Ovary (tissue), 9 donors: ENCODE results near the gene CCDC152. TPM values are rescaled to one million over a fixed set of nuclear protein-coding genes. Genes with fewer than 3 reads are reported as not detected.

Experiments used
- DNase-seq, 5 donors: peaks; one replicate each; pipeline ENCODE4 v3.0.0-alpha.2; 2019 to 2020
- H3K27ac ChIP-seq, 2 donors: fragments of 200-600 bp; one replicate each; pipeline versions ENCODE4 v1.5.1 to v1.8.0; 2019 to 2022
- H3K27me3 ChIP-seq: fragments of 200-600 bp; one replicate; pipeline ENCODE4 v1.8.0; 2022
- H3K36me3 ChIP-seq: fragments of 200-600 bp; sonication (generic); one replicate; pipeline ENCODE4 v1.5.1; 2019
- H3K4me1 ChIP-seq: one replicate; pipeline ENCODE4 v1.8.1; 2013; ENCODE audit warnings: mild to moderate bottlenecking, moderate library complexity; ENCODE audit not compliant: insufficient read depth
- H3K4me3 ChIP-seq: fragments of 200-600 bp; sonication (generic); one replicate; pipeline ENCODE4 v1.5.1; 2017
- H3K9me3 ChIP-seq, 2 donors: fragments of 200-600 bp in 1 of 2; sonication (generic) in 1 of 2; one replicate each; pipeline versions ENCODE4 v1.5.1 to v1.8.1; 2013 to 2019; ENCODE audit warnings: mild to moderate bottlenecking in 1 of 2, moderate library complexity in 1 of 2
- CTCF ChIP-seq, 3 donors: fragments of 450-650 bp in 2 of 3; fragments of 200-600 bp in 1 of 3; IDR thresholded peaks; one replicate each; pipeline versions ENCODE4 v1.5.1 to v1.8.0; 2016 to 2022; ENCODE audit warnings: antibody characterized with exemption in 3 of 3, mild to moderate bottlenecking in 1 of 3
- EP300 ChIP-seq: sonication (generic); formaldehyde crosslinking; IDR thresholded peaks from one replicate; pipeline ENCODE4 v1.6.1; 2017; ENCODE audit warnings: antibody characterized with exemption
- POLR2A ChIP-seq: fragments of 450-650 bp; IDR thresholded peaks from one replicate; pipeline ENCODE4 v1.6.1; 2017; ENCODE audit warnings: antibody characterized with exemption, mild to moderate bottlenecking, moderate library complexity
- WGBS, 3 donors: extraction: QIAGEN DNeasy Blood & Tissue Kit in 1 of 3; methylation state at CpG; one replicate each; pipeline versions ENCODE4 v1.1.5 to v1.1.7; 2013 to 2017; 5-methylcytosine and 5-hydroxymethylcytosine counted together
- intact Hi-C, 4 donors: fragments of 100-400 bp; cut with DNase I; formaldehyde crosslinking; loops; one replicate each; pipeline versions ENCODE4 v1.11.0 to v1.15.1; 2022 to 2023
- polyA plus RNA-seq, 2 donors: library from polyadenylated mRNA; stranded (reverse); fragments of 200-250 nt in 1 of 2; fragments of 350-450 nt in 1 of 2; fragmentation: Illumina TruSeq in 1 of 2; extraction: RNeasy Lipid Tissue Mini Kit (QIAGEN cat#74804) in 1 of 2; gene quantifications; one replicate each; pipeline ENCODE4 v1.2.3, GENCODE V29; 2013 to 2014
- total RNA-seq, 7 donors: library from RNA; depleted of rRNA in 2 of 7; stranded (reverse); fragments of >200 nt in 2 of 7; fragmentation: NEBNext Ultra II Directional in 3 of 7; extraction: Animal tissue kit (Norgen Biotek cat#: 25700) in 3 of 7; gene quantifications; one replicate each; pipeline versions ENCODE4 v1.1.0 to v1.2.4, GENCODE V29; 2016 to 2023
- donor health status: DM: no; HTN: no; CAD: no; lungs with moderate emphysema.
- donor health status: DM: no; HTN: no; CAD: no.
- donor health status: Bipolar disorder and iron deficiency.
- donor health status: DM: yes; HTN: yes; CAD: no.
- donor health status: DM: no; HTN: no; CAD: no.
- donor health status: DM: yes; HTN: yes; CAD: no.

Gene CCDC152
- total and polyA plus RNA-seq, 9 donors: 1.7 to 5.5 (median 3.7) TPM

GRCh38 chr5:42745856-42746255 is 10.8 kb upstream of the CCDC152 start:
- Histone ChIP-seq H3K9me3 (no peaks in the 10 kb centered on the region), H3K4me3 (no peak overlapping the region), H3K36me3 (no peaks in the 10 kb centered on the region), H3K4me1 (no peaks in the 10 kb centered on the region), H3K27ac (no peak overlapping the region), H3K27me3 (no peaks in the 10 kb centered on the region)
- intact Hi-C loops: no loop called here
- TF ChIP-seq POLR2A: no peak
- TF ChIP-seq EP300: no peak
- no peak for TF ChIP-seq CTCF (IDR thresholded peaks at IDR 0.05)
- DNase-seq: no peak
- 97 to 100% (median 98%) methylated on average over 3 of the region's 3 CpGs for WGBS, 3 donors

GRCh38 chr5:42749020-42749419 is 7.6 kb upstream of the CCDC152 start:
- TF ChIP-seq POLR2A (no peak), EP300 (no peak), CTCF (IDR thresholded peaks at IDR 0.05) (no peak)
- Histone ChIP-seq H3K27ac (no peak overlapping the region), H3K9me3 (no peaks in the 10 kb centered on the region), H3K4me1 (no peaks in the 10 kb centered on the region), H3K4me3 (no peak overlapping the region), H3K27me3 (no peaks in the 10 kb centered on the region), H3K36me3 (no peaks in the 10 kb centered on the region)
- intact Hi-C loops: no loop called here
- no peak for DNase-seq

GRCh38 chr5:42750507-42750906 is 6.1 kb upstream of the CCDC152 start:
- TF ChIP-seq POLR2A: no peak
- TF ChIP-seq EP300: no peak
- no peak for TF ChIP-seq CTCF (IDR thresholded peaks at IDR 0.05)
- H3K27me3 ChIP-seq: no peaks in the 10 kb centered on the region
- DNase-seq: no peak
- no peak overlapping the region for H3K4me3 ChIP-seq
- WGBS, 3 donors: 94 to 97% (median 95%) methylated on average over 5 of the region's 5 CpGs
- no peaks in the 10 kb centered on the region for H3K9me3 ChIP-seq
- H3K36me3 ChIP-seq: no peaks in the 10 kb centered on the region
- no peaks in the 10 kb centered on the region for H3K4me1 ChIP-seq
- intact Hi-C loops: no loop called here
- no peak overlapping the region for H3K27ac ChIP-seq

GRCh38 chr5:42751044-42751443 is 5.6 kb upstream of the CCDC152 start:
- Histone ChIP-seq H3K36me3 (no peaks in the 10 kb centered on the region), H3K4me3 (no peak overlapping the region), H3K27me3 (no peaks in the 10 kb centered on the region), H3K9me3 (no peaks in the 10 kb centered on the region), H3K27ac (no peak overlapping the region), H3K4me1 (no peaks in the 10 kb centered on the region)
- 66 to 81% (median 71%) methylated on average over 5 of the region's 5 CpGs for WGBS, 3 donors
- TF ChIP-seq EP300 (no peak), POLR2A (no peak), CTCF (IDR thresholded peaks at IDR 0.05) (no peak)
- no peak for DNase-seq
- intact Hi-C loops: no loop called here

GRCh38 chr5:42753099-42753498 is 3.5 kb upstream of the CCDC152 start:
- peaks cover 2% of the 10 kb centered on the region for H3K4me1 ChIP-seq
- no peaks in the 10 kb centered on the region for H3K9me3 ChIP-seq
- 94 to 97% (median 95%) methylated on average over 3 of the region's 3 CpGs for WGBS, 3 donors
- no peaks in the 10 kb centered on the region for H3K36me3 ChIP-seq
- no peak overlapping the region for H3K27ac ChIP-seq
- intact Hi-C loops: no loop called here
- no peak for DNase-seq
- no peaks in the 10 kb centered on the region for H3K27me3 ChIP-seq
- H3K4me3 ChIP-seq: no peak overlapping the region
- TF ChIP-seq EP300: no peak
- no peak for TF ChIP-seq CTCF (IDR thresholded peaks at IDR 0.05)
- TF ChIP-seq POLR2A: no peak
